ENCODE results near the gene HOATZ.

The HOATZ gene

GRCh38 chr11:111585371-111585770 lies 70.8 kb downstream of the HOATZ start:
- DNase-seq = no peak

GRCh38 chr11:111586388-111586831 lies 71.8 kb downstream of the HOATZ start:
- peak; percentile 23 for DNase-seq

Data from midbrain (tissue), 1 donor.